ENCODE measurements around the gene PRKCQ.
"Not testable (repeated sequence)": the region's sequence is repeated elsewhere in the genome, so short reads cannot be mapped to it uniquely, and the experiment has no call there.

PRKCQ gene

GRCh38 chr10:6401558-6402348 lies 178.3 kb downstream of the PRKCQ start:
- DNase-seq: peak; percentile 49

- DNase-seq: no peak
Observed at GRCh38 chr10:6400821-6401465, 179.1 kb downstream of the PRKCQ start.

- DNase-seq: no peak
Observed at GRCh38 chr10:6400331-6400730, 179.7 kb downstream of the PRKCQ start.

- no peak for DNase-seq
Observed at GRCh38 chr10:6399879-6400278, 180.2 kb downstream of the PRKCQ start.

DNA sequence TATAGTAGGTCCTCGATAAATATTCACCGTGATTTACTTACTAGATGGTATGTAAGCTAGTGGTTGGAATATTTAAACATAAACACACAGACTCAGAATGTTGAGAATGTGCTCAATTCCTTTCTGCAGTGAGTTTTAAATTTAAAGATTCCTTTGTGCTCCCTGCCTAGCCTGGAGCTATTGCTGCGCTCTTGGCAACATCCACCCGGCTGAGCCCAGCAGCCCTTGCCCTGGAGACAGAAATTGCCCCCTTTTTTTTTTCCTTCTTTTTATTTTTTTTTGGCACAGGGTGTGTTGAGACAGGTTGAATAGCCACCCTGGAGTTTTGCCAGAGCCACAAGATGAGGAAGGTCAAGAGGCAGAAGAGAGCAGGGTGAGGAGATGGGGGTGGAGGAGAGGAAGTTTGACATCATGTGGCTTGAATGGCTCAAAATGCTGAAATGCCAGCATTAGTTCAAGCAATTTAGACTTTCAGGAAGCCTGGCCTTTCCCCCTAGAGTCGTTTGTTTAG lies 180.8 kb downstream of the PRKCQ start:
- no peak for DNase-seq

DNA sequence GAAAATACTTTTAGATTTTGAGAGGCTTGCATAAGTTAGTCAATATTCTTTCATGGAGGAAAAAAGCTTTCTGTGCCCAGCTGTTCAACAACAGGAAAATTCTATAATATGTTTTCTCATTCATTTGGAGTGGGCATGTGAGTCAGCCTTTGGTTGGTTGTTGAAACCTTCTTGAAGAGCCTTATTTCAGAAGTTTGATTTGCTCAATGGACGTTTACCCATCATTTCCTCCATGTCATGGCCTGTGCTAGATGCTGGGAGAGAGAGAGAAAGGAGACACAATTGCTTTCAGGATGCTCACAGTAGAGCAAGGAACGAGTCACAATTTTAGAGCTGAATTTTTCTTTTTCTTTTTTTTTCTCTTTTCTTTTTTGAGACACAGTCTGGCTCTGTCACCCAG lies 181.7 kb downstream of the PRKCQ start:
- no peak for DNase-seq

GRCh38 chr10:6396652-6397051 lies 183.4 kb downstream of the PRKCQ start:
- no peak for DNase-seq

- no peak for DNase-seq
Observed at GRCh38 chr10:6396226-6396625, 183.8 kb downstream of the PRKCQ start.

- no peak for DNase-seq
Observed at GRCh38 chr10:6395606-6396005, 184.5 kb downstream of the PRKCQ start.

DNA sequence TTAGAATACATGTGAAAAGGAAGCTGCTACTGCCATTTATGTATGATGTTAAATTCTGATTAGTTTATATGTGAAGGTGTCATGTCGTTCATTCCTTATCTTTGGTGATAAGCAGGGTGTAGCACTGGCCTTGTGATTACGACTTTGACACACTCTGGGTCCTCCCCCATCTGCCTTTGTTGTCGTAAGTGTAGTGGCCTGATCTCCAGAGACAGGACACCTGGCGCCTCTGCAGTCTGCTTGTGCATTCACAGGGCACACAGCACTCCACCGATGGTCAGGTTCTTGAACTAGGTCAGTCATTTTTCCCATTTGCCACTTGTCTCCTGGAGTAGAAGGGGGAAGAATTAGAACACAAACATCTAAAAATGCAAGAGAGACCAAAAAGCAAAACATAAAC lies 186.0 kb downstream of the PRKCQ start:
- no peak for DNase-seq

DNA sequence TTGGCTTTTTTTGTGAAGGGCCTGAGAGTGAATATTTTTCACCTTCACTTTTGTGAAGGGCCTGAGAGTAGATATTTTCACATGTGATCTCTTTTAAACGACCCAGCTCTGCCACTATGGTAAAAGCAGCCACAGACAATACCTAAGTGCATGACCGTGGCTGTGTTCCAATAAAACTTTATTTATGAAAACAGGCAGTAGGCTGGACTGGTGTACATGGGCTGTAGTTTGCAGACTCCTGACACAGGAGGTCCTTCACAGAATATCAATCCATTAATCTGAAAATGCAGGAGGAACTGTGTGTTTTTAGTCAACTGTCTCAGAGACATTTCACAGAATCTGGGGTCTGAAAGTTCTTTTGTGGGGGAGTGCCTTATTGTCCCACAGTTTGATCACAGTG lies 186.9 kb downstream of the PRKCQ start:
- DNase-seq: no peak

- DNase-seq: no peak
Observed at GRCh38 chr10:6390213-6390845, 189.7 kb downstream of the PRKCQ start.

DNA sequence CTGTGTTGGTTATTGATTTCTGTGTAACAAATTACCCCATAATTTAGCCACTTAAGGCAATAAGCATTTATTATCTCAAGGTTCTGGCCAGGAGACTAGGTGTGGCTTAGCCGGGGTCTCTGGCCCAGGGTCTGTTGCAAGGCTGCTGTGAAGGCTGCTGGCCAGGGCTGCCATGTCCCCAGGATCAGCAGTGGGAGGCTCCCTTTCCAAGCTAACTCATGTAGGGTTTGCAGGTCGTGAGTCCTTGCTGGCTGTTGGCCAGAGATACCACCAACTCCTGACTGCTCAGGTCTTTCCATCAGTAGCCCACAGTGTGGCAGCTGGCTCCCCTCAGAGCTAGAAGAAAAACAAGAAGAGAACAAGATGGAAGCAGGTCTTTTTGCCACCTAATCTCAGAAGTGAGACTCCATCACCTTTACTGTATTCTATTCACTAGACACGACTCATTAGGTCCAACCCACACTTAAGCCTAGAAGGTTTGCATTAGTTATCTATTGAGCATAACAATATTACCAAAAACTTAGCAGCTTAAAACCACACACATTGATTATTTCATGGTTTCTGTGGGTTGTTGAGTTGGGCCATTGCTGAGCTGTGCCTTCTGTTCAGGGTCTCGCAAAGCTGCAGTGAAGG lies 191.7 kb downstream of the PRKCQ start:
- DNase-seq: no peak

DNA sequence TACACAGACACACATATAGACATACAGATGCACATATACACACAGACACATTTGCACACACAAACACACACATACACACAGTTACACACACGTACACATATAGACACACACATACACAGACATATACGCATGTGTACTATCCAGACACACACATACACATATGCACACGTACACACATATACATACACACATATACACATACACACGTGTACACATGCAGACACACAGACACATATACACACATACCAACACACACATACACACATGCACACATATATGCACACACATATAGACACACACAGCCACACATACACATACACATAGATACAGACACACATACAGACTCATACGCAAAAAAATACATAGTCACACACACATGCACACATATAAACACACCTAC lies 193.1 kb downstream of the PRKCQ start:
- no peak for DNase-seq

DNA sequence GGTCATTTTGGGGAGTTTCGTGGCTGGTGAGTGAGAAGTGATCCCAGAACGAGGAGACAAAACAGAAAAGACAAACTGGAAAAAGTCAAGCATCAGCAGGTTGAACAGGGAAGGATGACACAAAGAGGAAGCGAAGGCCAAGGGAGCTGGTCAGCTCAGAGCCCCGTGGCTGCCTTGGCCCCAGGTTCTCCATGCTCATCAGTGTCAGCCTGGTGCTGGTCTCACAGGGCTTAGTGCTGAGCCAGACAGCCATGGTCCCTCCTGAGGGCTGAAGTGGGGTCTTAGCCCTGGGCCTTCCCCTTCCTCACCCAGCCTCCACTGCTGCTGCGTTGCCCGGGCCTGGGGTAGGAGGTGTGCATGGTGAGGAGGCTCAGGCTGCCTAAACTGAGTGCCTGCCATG lies 193.7 kb downstream of the PRKCQ start:
- DNase-seq: no peak

DNA sequence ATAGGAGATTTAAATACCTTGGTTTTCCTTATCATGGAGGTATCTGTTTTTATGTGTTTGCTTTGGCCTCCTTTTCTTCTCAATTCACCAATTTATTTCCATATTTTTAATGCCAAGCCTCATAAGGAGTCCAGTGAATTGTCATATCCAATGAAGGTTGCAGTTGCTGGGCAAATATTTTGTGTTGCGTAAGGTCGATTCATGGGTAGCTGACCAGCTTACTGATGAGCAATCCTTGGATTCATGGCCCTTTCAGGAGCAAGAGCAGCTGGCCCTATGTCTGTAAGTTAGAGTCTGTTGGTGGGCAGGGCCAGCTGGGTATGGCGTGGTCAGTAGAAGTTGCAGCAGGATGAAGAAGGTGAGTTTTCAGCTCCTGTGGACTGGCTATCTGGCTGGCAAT lies 194.4 kb downstream of the PRKCQ start:
- DNase-seq: no peak

- no peak for DNase-seq
Observed at GRCh38 chr10:6384847-6385246, 195.2 kb downstream of the PRKCQ start.

GRCh38 chr10:6384031-6384430 lies 196.0 kb downstream of the PRKCQ start:
- DNase-seq: no peak

DNA sequence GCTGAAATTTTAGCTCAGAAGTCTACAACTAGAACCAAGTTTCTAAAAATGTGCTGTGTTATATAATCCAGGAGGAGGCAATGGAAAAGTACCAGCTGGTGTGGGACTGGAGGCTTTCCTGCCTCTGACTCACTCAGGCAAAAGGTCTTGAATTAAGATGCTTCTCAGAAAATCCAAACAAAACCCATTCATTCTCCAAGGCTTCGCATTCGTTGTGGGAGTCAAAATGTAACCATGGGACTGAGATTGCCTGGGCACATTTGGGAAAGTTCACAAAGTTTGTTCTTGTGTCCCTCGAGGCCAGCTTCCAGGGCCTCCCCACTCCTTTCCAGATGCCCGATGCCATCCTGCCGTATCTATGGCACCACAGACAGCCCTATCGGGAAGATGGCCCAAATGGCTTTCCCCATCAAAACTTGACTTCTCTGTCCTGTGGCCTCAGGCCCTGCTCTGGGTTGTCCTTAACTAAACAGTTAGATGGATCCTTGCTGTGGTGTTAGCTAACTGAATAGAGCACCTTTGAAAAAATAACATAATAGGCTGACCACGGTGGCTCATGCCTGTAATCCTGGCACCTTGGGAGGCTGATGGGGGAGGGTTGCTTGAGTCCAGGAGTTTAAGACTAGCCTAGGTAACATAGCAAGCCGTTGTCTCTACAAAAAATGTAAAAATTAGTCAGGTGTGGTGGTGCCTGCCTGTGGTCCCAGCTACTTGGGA lies 196.8 kb downstream of the PRKCQ start:
- no peak for DNase-seq

- DNase-seq: peak; percentile 52
Observed at GRCh38 chr10:6382081-6382480, 198.0 kb downstream of the PRKCQ start.

- DNase-seq: not testable (repeated sequence)
Observed at GRCh38 chr10:6380478-6380877, 199.6 kb downstream of the PRKCQ start.

DNA sequence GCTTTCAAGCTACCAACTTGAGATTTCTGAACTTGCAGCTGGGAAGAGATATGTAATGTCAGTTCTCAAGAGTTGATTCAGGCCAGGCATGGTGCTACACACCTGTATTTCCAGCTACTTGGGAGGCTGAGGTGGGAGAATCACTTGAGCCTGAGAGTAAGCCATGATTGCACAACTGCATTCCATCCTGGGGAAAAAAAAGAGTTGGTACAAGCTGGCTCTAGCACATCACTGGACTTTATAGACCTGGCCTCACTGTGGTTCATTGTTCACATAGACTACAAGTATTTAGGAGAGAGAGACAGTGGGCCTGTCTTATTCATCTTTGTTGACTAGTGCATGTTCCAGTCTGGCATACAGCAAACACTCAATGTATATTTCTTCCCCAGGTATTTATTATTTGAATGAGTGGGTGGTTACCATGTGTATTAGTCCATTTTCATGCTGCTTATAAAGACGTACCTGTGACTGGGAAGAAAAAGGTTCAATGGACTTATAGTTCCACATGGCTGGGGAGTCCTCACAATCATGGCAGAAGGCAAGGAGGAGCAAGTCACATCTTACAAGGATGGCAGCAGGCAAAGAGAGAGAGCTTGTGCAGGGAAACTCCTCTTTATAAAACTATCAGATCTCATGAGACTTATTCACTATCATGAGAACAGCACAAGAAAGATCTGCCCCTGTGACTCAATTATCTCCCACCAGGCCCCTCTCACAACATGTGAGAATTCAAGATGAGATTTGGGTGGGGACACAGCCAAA lies 200.9 kb downstream of the PRKCQ start:
- DNase-seq: no peak
